K562 (cell line): ENCODE measurements around the gene HOXB5. TPM values are rescaled to one million over a fixed set of nuclear protein-coding genes. Genes with fewer than 3 reads are reported as not detected.
A peak's percentile ranks its signal among the peaks of the same experiment; 100 is the strongest.

Experiments
- ADNP ChIP-seq: fragments of 200-800 bp; sonication (Bioruptor generic); IDR thresholded peaks from 2 replicates; pipeline ENCODE4 v1.6.1; 2016; ENCODE audit warnings: missing genetic modification characterization, missing compliant biosample characterization
- CEBPB ChIP-seq: fragments of 450-650 bp; IDR thresholded peaks from 2 replicates; pipeline ENCODE4 v1.6.1; 2016; ENCODE audit warnings: missing genetic modification characterization, missing compliant biosample characterization
- DACH1 ChIP-seq: fragments of 450-650 bp; IDR thresholded peaks from 2 replicates; pipeline ENCODE4 v1.6.1; 2018; ENCODE audit not compliant: partially characterized antibody
- E2F5 ChIP-seq: sonication (generic); formaldehyde crosslinking; IDR thresholded peaks from 2 replicates; pipeline ENCODE4 v1.8.0; 2022; ENCODE audit warnings: mild to moderate bottlenecking, missing genetic modification reagents
- FOSL1 ChIP-seq: fragments of 200-800 bp; sonication (Bioruptor generic); conservative IDR thresholded peaks from 2 replicates; pipeline ENCODE4 v1.6.1; 2016; ENCODE audit warnings: missing genetic modification characterization, missing compliant biosample characterization
- GMEB1 ChIP-seq: fragments of 250-450 bp; sonication (Bioruptor Pico); IDR thresholded peaks from 2 replicates; pipeline ENCODE4 v1.4.0; 2020; ENCODE audit warnings: mild to moderate bottlenecking
- HIVEP1 ChIP-seq: fragments of 250-450 bp; sonication (Bioruptor Pico); IDR thresholded peaks from 2 replicates; pipeline ENCODE4 v1.4.0; 2020; ENCODE audit warnings: mild to moderate bottlenecking
- MXI1 ChIP-seq: IDR thresholded peaks from 2 replicates; pipeline ENCODE4 v1.6.1; 2011; ENCODE audit warnings: low read depth, mild to moderate bottlenecking, improper control_type of control experiment, low read length
- NRF1 ChIP-seq, 2 experiments: fragments of 450-650 bp; IDR thresholded peaks in 1 of 2; conservative IDR thresholded peaks in 1 of 2; 2 replicates each; pipeline ENCODE4 v1.6.1; 2014; ENCODE audit warnings: mild to moderate bottlenecking in 2 of 2
- POLR2AphosphoS2 ChIP-seq: IDR thresholded peaks from 2 replicates; pipeline ENCODE4 v1.6.1; 2012; ENCODE audit warnings: low read length, improper control_type of control experiment
- RBM39 ChIP-seq: fragments of 200-400 bp; formaldehyde crosslinking; optimal IDR thresholded peaks from 2 replicates; pipeline ENCODE3; 2018; ENCODE audit warnings: low read depth, low read length
- SMARCA4 ChIP-seq: fragments of 450-650 bp; IDR thresholded peaks from 2 replicates; pipeline ENCODE4 v1.6.1; 2016
- SMARCB1 ChIP-seq: IDR thresholded peaks from 2 replicates; pipeline ENCODE4 v1.6.1; 2011; ENCODE audit warnings: improper control_type of control experiment, low read depth; ENCODE audit not compliant: insufficient read length
- TAF7 ChIP-seq: fragments of 450-650 bp; IDR thresholded peaks from 2 replicates; pipeline ENCODE4 v1.6.1; 2016; ENCODE audit warnings: missing genetic modification characterization, missing compliant biosample characterization
- TEAD2 ChIP-seq: fragments of 450-650 bp; IDR thresholded peaks from 2 replicates; pipeline ENCODE4 v1.6.1; 2016; ENCODE audit warnings: missing genetic modification characterization, control low read depth, missing compliant biosample characterization
- TFE3 ChIP-seq: fragments of 450-650 bp; formaldehyde crosslinking; IDR thresholded peaks from 2 replicates; pipeline ENCODE4 v1.4.0; 2020; ENCODE audit warnings: mild to moderate bottlenecking, mixed read lengths
- ZNF224 ChIP-seq: sonication (generic); formaldehyde crosslinking; IDR thresholded peaks from 2 replicates; pipeline ENCODE4 v1.8.0; 2022; ENCODE audit warnings: mild to moderate bottlenecking, missing genetic modification reagents
- ZNF583 ChIP-seq: fragments of 250-450 bp; sonication (Bioruptor Pico); IDR thresholded peaks from 2 replicates; pipeline ENCODE4 v1.4.0; 2020
- ZNF589 ChIP-seq: fragments of 200-800 bp; sonication (Bioruptor generic); IDR thresholded peaks from 2 replicates; pipeline ENCODE4 v1.6.1; 2016; ENCODE audit warnings: low read depth, missing genetic modification characterization, missing compliant biosample characterization
- polyA plus RNA-seq, 8 experiments: library from polyadenylated mRNA; depleted of rRNA in 4 of 8; stranded (reverse) in 5 of 8; unstranded in 3 of 8; fragments of >200 nt; fragmentation: Nextera tagmentation in 2 of 8; fragmentation: Illumina TruSeq in 1 of 8; extraction: Ambion mirVana in 2 of 8; extraction: Trizol in 1 of 8; gene quantifications; 2 replicates each; pipeline versions ENCODE4 v1.2.1 to v1.2.3, GENCODE V29; 2011 to 2014; ENCODE audit warnings: inconsistent platforms in 1 of 8, missing spikeins in 1 of 8
- total RNA-seq, 7 experiments: library from RNA; depleted of rRNA in 6 of 7; stranded (reverse); fragments of >200 nt in 6 of 7; fragmentation: Illumina TruSeq in 2 of 7; extraction: Trizol in 2 of 7; gene quantifications; 2 replicates each; pipeline versions ENCODE4 v1.2.1 to v1.2.3, GENCODE V29; 2011 to 2021; ENCODE audit warnings: low replicate concordance in 1 of 7
- TF ChIP-seq, protein P1 (sequence below): sonication (generic); formaldehyde crosslinking; IDR thresholded peaks from 2 replicates; pipeline ENCODE4 v1.9.0; 2022; ENCODE audit warnings: mild to moderate bottlenecking, missing genetic modification reagents

HOXB5 gene
- total and polyA plus RNA-seq, 9 of the 15 experiments (the other 6 are each of a cell fraction or from before 2014, with no cell fraction given): 0.24 to 2.7 (median 0.65) TPM

DNA sequence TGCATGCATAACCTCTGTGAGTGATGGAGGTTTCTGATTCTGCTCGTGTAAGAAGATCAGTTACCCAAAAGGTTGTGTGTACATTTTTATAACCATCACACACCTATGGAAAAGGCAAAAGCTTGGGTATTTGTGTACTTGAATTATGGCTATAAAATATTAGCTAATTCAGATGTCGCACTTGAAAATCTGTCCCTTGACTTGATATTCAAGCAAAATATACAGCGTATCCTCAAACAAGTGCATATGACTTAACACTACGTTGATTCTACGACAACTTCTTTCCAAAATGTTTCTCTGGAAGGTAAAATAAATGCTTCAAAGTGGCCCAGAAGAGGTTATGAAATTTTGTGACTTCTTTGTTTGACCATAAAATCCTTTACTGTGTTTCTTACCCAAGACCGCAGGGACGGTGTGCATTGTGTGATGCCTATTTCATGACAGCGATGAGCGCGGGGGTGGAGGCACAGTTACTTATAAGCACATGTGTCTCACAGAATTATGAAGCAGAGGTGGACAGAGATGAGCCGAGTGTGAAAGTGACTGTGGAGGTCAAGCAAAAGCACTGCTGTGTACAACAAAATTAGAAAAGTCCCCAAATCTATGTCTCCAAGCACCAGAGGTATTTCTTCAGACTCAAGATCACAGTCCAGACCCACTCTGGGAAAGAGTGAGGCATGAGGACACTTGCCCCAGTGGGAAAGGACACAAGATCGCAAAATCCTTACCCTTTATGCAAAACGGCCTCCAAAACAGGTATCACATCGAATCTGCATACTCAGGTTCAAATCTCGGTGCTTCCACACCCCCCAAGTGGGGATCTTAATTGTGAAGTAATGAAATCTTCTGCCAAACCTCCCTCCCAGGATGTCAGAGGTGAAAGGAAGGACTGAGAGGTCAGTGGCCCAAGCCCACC lies 36.7 kb upstream of the HOXB5 start (continued):
- TF ChIP-seq SMARCA4: no peak
- TF ChIP-seq, protein P1, sequence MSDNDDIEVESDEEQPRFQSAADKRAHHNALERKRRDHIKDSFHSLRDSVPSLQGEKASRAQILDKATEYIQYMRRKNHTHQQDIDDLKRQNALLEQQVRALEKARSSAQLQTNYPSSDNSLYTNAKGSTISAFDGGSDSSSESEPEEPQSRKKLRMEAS (CRISPR knock-in tag): peak; percentile 43; the same call in 1 of the 2 replicates
- TF ChIP-seq SMARCB1: no peak
- TF ChIP-seq ZNF224: no peak
- TF ChIP-seq ZNF583 (CRISPR knock-in tag): no peak
- TF ChIP-seq CEBPB (tag): no peak
- TF ChIP-seq DACH1: no peak
- TF ChIP-seq ZNF589 (CRISPR knock-in tag): no peak
- no peak for TF ChIP-seq TFE3
- TF ChIP-seq TAF7 (tag): no peak
- no peak for TF ChIP-seq GMEB1 (CRISPR knock-in tag)
- TF ChIP-seq NRF1 (conservative IDR thresholded peaks at IDR 0.05 in 1 of 2, IDR thresholded peaks at IDR 0.05 in 1 of 2): no peak
- no peak; the same call in 1 of the 2 replicates for TF ChIP-seq FOSL1
- no peak for TF ChIP-seq HIVEP1 (CRISPR knock-in tag)
- TF ChIP-seq POLR2AphosphoS2: no peak
- TF ChIP-seq RBM39: no peak
- no peak for TF ChIP-seq ADNP
- TF ChIP-seq MXI1: no peak
- no peak for TF ChIP-seq E2F5 (CRISPR knock-in tag)
- no peak for TF ChIP-seq TEAD2 (tag)
